SK-N-SH treated with all-trans-retinoic acid at 6 μM for 48 hours (cell line): ENCODE measurements around the gene DDX11.
A peak's percentile ranks its signal among the peaks of the same experiment; 100 is the strongest.
"Not testable (repeated sequence)": the region's sequence is repeated elsewhere in the genome, so short reads cannot be mapped to it uniquely, and the experiment has no call there.

Experiments
- ATAC-seq: fragments of 200-7000 bp; cut with Tn5 transposase; 3 replicates; pipeline ENCODE4 v1.9.1; 2020; ENCODE audit warnings: mild to moderate bottlenecking, moderate library complexity
- ARNTL ChIP-seq: fragments of 450-650 bp; formaldehyde crosslinking; IDR thresholded peaks from 2 replicates; pipeline ENCODE4 v1.5.0; 2020; ENCODE audit warnings: low read depth, mild to moderate bottlenecking, moderate library complexity, borderline replicate concordance
- CSDC2 ChIP-seq: fragments of 250-450 bp; sonication (Bioruptor Pico); IDR thresholded peaks from 2 replicates; pipeline ENCODE4 v1.5.0; 2020; ENCODE audit warnings: mild to moderate bottlenecking, moderate library complexity
- ESRRG ChIP-seq: fragments of 250-450 bp; sonication (Bioruptor Pico); IDR thresholded peaks from 2 replicates; pipeline ENCODE4 v1.6.1; 2021; ENCODE audit warnings: mild to moderate bottlenecking
- OSR1 ChIP-seq: fragments of 250-450 bp; sonication (Bioruptor Pico); IDR thresholded peaks from 2 replicates; pipeline ENCODE4 v1.8.0; 2022; ENCODE audit warnings: moderate library complexity, mild to moderate bottlenecking, inconsistent platforms
- PPARA ChIP-seq: fragments of 250-450 bp; sonication (Bioruptor Pico); IDR thresholded peaks from 2 replicates; pipeline ENCODE4 v1.5.0; 2020; ENCODE audit warnings: mild to moderate bottlenecking, borderline replicate concordance
- RARB ChIP-seq: fragments of 250-450 bp; sonication (Bioruptor Pico); IDR thresholded peaks from 2 replicates; pipeline ENCODE4 v1.8.0; 2021; ENCODE audit warnings: mild to moderate bottlenecking, moderate library complexity
- SNAI2 ChIP-seq: fragments of 250-450 bp; sonication (Bioruptor Pico); IDR thresholded peaks from 2 replicates; pipeline ENCODE4 v1.5.0; 2020; ENCODE audit warnings: mild to moderate bottlenecking, moderate library complexity
- TCF4 ChIP-seq: fragments of 250-450 bp; sonication (Bioruptor Pico); IDR thresholded peaks from 2 replicates; pipeline ENCODE4 v1.8.0; 2021; ENCODE audit warnings: mild to moderate bottlenecking, moderate library complexity, borderline replicate concordance
- TOX ChIP-seq: fragments of 250-450 bp; sonication (Bioruptor Pico); IDR thresholded peaks from 2 replicates; pipeline ENCODE4 v1.8.0; 2021; ENCODE audit warnings: mild to moderate bottlenecking, moderate library complexity, borderline replicate concordance
- ZC3H10 ChIP-seq: fragments of 250-450 bp; sonication (Bioruptor Pico); IDR thresholded peaks from 2 replicates; pipeline ENCODE4 v1.5.1; 2021; ENCODE audit warnings: mild to moderate bottlenecking, moderate library complexity
- ZFP3 ChIP-seq: fragments of 250-450 bp; sonication (Bioruptor Pico); IDR thresholded peaks from 2 replicates; pipeline ENCODE4 v1.5.0; 2020; ENCODE audit warnings: mild to moderate bottlenecking, moderate library complexity
- ZNF565 ChIP-seq: fragments of 450-650 bp; formaldehyde crosslinking; conservative IDR thresholded peaks from 2 replicates; pipeline ENCODE4 v1.5.0; 2020; ENCODE audit warnings: low read depth, mild to moderate bottlenecking, moderate library complexity
- ZNF8 ChIP-seq: fragments of 450-650 bp; formaldehyde crosslinking; IDR thresholded peaks from 2 replicates; pipeline ENCODE4 v1.5.0; 2020; ENCODE audit warnings: mild to moderate bottlenecking, moderate library complexity
- TF ChIP-seq, protein P1 (sequence below): fragments of 250-450 bp; sonication (Bioruptor Pico); IDR thresholded peaks from 2 replicates; pipeline ENCODE4 v1.5.1; 2020; ENCODE audit warnings: low read depth, mild to moderate bottlenecking, moderate library complexity
- TF ChIP-seq, protein P2 (sequence below): fragments of 250-450 bp; sonication (Bioruptor Pico); IDR thresholded peaks from 2 replicates; pipeline ENCODE4 v1.8.0; 2020; ENCODE audit warnings: mild to moderate bottlenecking, moderate library complexity, borderline replicate concordance
- TF ChIP-seq, protein P3 (sequence below): fragments of 250-450 bp; sonication (Bioruptor Pico); IDR thresholded peaks from 2 replicates; pipeline ENCODE4 v1.8.0; 2021; ENCODE audit warnings: low read depth, mild to moderate bottlenecking, moderate library complexity, borderline replicate concordance

DDX11 gene

DNA sequence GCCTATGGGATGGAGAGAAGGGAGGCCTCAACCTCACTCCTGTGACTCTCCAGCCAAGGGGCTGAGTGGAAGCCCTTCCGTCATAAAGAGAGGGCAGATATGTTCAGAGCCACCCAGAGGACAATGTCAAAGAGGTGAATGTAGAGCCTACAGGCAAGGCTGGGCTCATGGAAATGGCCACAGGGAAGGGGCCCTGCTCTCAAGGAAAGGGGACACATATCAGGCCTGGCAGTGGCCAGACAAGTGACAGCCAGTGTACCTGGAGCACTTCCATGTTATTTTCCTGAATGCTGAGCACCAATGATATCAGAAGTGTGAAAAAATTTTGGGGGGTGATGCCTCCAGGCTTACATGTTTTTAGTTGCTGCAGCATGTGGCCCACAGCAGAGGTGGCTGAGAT is 36.6 kb upstream of the DDX11 start (continued):
- TF ChIP-seq, protein P1, sequence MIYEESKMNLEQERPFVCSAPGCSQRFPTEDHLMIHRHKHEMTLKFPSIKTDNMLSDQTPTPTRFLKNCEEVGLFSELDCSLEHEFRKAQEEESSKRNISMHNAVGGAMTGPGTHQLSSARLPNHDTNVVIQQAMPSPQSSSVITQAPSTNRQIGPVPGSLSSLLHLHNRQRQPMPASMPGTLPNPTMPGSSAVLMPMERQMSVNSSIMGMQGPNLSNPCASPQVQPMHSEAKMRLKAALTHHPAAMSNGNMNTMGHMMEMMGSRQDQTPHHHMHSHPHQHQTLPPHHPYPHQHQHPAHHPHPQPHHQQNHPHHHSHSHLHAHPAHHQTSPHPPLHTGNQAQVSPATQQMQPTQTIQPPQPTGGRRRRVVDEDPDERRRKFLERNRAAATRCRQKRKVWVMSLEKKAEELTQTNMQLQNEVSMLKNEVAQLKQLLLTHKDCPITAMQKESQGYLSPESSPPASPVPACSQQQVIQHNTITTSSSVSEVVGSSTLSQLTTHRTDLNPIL = no peak
- TF ChIP-seq ARNTL (CRISPR knock-in tag) (no peak), OSR1 (no peak), ZC3H10 (no peak), ESRRG (CRISPR knock-in tag) (no peak)

DNA sequence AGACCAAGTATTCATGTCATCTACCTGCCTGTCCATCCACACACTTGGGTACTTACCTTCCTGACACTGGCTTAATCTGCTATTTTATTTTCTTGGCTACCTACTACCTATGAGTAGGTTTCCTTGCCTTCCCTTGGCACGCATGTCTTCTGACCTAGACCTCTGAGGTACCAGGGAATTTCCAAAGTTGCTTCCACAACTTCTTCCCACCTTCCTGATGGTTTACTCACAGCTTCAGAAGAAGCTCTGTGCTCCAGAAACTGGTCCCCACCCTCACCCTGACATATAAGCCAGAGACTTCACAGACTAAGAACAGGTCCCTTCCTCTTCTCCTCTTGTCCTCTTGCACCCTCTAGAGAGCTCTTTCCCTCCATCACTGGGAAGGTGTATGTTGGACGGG is 35.7 kb upstream of the DDX11 start:
- no peak for TF ChIP-seq TOX (CRISPR knock-in tag)
- TF ChIP-seq, protein P1 = no peak
- no peak for TF ChIP-seq ZC3H10
- no peak for TF ChIP-seq TCF4 (CRISPR knock-in tag)
- TF ChIP-seq SNAI2 (CRISPR knock-in tag) = no peak
- TF ChIP-seq, protein P2, sequence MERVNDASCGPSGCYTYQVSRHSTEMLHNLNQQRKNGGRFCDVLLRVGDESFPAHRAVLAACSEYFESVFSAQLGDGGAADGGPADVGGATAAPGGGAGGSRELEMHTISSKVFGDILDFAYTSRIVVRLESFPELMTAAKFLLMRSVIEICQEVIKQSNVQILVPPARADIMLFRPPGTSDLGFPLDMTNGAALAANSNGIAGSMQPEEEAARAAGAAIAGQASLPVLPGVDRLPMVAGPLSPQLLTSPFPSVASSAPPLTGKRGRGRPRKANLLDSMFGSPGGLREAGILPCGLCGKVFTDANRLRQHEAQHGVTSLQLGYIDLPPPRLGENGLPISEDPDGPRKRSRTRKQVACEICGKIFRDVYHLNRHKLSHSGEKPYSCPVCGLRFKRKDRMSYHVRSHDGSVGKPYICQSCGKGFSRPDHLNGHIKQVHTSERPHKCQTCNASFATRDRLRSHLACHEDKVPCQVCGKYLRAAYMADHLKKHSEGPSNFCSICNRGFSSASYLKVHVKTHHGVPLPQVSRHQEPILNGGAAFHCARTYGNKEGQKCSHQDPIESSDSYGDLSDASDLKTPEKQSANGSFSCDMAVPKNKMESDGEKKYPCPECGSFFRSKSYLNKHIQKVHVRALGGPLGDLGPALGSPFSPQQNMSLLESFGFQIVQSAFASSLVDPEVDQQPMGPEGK = no peak

DNA sequence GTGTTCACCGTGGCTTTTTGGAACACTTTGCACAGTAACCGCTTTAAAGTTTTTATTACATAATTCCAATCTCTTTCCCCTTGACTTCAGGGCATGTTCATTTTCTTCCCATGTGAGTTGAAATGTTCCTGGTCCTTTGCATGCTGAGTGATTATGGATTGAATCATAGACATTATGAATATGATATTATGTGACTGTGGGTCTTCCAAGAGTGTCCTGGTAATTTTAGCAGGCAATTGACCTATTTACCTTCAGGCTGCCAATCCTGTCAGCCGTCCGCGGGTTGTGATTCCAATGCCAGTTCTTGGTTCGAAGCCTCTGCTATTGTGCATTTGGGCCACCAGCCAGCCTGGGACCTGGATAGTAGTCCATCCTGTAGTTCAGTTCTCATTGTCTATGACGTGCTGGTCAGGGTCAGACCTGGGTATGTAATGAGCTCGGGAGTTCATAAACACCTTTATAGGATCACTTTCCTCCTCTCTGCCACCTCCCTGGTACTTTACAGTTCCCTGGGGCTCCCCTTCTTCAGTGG is 32.6 kb upstream of the DDX11 start:
- ATAC-seq = no peak
- TF ChIP-seq OSR1 (no peak), RARB (CRISPR knock-in tag) (no peak), ZC3H10 (no peak), CSDC2 (CRISPR knock-in tag) (no peak), TCF4 (CRISPR knock-in tag) (no peak), ZFP3 (CRISPR knock-in tag) (no peak), ZNF565 (CRISPR knock-in tag) (no peak), ZNF8 (CRISPR knock-in tag) (no peak), PPARA (CRISPR knock-in tag) (no peak)
- TF ChIP-seq, protein P3, sequence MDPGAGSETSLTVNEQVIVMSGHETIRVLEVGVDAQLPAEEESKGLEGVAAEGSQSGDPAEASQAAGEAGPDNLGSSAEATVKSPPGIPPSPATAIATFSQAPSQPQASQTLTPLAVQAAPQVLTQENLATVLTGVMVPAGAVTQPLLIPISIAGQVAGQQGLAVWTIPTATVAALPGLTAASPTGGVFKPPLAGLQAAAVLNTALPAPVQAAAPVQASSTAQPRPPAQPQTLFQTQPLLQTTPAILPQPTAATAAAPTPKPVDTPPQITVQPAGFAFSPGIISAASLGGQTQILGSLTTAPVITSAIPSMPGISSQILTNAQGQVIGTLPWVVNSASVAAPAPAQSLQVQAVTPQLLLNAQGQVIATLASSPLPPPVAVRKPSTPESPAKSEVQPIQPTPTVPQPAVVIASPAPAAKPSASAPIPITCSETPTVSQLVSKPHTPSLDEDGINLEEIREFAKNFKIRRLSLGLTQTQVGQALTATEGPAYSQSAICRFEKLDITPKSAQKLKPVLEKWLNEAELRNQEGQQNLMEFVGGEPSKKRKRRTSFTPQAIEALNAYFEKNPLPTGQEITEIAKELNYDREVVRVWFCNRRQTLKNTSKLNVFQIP (CRISPR knock-in tag) = no peak

More for the DNA sequence above, 35.7 kb upstream of the DDX11 start:
- ATAC-seq = no peak

DNA sequence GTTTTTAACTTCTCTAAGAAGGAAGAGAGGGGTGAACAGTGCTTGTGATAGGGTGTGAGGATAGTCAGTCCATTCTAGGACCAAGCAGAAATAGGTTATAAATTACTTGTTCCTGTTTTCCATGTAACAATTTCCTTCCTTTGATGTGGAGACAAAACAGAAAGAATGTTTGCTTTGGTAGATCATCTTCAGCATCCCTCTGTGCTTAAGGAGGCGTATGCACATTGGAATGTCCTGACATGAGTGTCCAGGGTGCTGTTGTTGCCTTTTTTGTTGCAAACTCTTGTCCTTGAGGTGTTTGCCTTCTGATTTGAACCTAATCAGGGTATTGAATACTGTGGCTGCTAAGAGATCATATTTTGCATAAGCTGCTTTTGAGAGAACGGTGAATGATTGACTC is 23.5 kb upstream of the DDX11 start:
- ATAC-seq = not testable (repeated sequence)

DNA sequence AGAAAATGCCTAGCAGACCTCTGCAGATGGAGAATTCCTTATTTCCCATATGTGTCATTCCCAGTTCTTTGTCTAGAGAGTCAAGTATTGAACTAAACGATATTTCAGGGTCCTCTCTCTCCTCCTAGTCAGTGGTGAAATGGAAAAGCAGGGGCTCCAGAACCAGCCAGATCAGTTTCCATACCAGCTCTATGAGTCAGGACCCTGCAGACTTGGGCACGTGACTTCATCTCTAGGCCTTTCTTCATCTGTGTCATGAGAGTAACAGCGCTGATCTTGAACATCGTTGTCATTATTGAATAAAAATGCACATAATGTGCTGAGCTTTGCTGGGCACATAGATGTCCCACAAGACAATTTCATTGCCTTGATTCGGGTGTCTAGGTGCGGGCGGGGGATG is 23.1 kb upstream of the DDX11 start:
- ATAC-seq = peak; percentile 47

DNA sequence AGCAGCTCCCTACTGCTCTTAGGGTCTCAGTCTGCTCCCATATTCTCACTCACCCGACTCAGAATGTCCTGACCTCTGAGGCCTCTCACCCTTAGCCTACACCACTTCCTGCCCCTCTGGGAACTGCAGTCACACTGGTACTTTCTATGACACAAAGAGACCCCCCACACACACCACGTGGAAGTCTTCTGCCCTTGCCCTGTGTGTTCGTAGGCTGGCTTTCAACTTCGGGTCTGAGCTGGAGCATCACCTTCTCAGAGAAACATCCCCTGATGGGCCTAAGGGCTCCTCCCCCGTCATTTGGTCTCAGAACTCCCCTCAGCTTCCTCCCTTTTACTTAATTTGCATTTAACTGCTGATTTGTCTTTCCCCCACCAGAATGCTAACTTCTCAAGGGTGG is 22.0 kb upstream of the DDX11 start:
- ATAC-seq = not testable (repeated sequence)

DNA sequence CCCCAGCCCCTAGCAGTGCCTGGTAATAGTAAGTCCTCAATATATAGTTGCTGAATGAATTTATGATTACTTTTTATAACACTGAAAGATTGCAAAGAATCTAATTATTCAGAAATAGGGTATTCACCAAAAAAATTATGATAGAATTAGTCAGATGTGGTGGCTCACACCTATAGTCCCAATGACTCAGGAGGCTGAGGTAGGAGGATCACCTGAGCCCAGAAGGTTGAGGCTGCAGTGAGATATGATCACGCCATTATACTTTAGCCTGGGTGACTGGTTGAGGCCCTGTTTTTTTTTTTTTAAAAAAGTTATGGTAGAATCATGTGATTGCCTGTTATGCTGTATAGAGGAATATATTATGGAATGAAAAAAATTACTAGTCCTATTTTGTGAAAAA is 21.5 kb upstream of the DDX11 start:
- not testable (repeated sequence) for ATAC-seq

DNA sequence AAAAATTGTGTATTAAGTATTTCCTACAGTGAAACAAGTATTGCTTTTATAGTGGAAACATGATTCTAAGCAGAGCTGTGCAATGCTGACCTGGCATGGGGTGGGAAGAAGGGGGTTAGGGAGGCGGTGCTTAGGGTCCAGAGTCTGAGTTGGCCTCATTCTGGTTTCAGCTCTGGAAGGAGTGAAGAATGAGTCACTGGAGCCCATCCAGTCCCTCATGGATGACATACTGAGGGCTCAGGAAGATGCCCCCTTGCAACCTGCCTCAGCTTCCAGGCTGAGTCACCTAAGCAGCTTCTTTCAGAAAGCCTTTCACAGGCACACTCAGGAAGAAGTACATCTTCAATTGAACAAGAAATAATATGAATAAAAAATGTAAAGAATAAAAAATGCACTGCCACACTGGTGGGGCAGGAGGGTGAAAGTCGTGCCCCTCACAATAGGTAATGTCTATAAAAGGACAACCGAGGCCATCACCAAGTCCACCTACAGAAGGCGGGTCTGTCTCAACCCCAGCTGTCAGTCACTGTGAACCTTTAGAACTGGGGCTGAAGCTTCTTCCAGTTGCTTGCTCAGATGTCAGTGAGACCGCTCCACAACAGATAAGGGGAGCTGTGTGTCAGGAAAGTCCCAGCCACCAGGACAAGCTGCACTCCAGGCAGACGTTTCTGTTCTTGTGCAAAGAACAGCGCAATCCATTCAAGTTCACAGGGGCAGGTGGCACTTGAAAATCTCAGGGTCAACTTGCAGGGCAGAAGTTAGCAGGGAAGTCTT is 20.8 kb upstream of the DDX11 start:
- peak; percentile 89 for ATAC-seq

DNA sequence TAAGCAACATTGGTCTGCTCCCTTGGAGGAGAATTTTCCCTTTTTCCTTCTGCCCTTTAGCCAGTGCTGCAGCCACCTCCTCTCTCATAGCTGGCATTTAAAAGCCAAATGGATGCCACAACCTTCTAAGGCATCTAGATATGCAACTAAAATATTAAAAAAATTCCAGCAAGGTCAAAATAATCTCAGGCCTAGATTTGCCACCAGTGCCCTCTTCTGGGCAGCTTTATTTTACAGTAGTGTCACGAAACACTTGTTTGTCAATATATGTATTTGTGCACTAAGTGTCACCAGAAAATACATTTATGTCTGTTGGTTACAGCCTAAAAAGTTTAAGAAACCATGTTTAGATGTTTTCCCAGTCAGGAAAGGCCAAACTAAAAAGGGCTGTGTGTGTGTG is 19.7 kb upstream of the DDX11 start:
- peak; percentile 65 for ATAC-seq
